Stimulated activated naive CD4-positive, alpha-beta T cell treated with Interleukin-2 at 50 U/mL for 16 hours (primary cell): ENCODE data around the gene HTR3E.

Experiments used
- DNase-seq: peaks from one replicate; lab custom pipeline; 2025; lab: John Stamatoyannopoulos, UW

The HTR3E gene

DNA sequence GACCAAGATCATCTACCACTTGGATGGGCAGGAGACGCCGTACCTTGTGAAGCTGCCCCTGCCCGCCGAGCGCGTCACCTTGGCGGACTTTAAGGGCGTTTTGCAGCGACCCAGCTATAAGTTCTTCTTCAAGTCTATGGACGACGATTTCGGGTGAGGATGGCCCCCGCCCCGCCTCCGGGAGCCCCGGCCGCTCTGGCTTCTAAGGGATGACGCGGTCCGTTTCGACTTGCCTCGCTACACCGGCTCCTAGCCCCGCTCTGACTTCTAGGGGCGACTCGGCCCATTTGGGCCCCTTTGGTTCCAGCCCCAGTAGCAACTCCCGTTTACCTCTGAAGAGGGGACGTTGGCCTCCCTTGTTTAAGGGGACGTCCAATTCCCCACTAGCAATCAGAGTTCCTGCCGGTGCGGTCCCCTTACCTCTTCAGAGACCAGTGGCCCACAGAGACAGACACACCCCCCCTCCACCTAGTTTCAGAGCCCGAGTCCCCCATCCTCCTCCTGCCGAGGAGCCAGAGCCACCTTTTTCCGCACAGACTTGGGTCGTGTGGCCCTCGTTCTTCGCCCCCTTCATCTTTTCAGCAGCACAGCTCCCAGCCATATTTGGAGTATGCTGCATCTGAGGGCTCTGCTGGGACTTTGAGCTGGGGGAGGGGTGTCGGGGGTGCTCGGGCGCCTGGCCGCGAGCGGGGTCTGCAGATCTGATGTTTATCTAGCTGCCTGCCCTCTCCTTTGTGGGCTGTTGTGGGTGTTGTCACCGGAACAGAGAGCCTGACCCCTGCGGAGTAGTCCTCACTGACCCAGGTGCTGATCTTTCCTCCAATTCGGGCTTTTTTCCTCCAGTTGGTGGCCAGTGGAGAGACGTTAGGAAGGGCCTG lies 59.0 kb downstream of the HTR3E start:
- DNase-seq: peak; percentile 52

DNA sequence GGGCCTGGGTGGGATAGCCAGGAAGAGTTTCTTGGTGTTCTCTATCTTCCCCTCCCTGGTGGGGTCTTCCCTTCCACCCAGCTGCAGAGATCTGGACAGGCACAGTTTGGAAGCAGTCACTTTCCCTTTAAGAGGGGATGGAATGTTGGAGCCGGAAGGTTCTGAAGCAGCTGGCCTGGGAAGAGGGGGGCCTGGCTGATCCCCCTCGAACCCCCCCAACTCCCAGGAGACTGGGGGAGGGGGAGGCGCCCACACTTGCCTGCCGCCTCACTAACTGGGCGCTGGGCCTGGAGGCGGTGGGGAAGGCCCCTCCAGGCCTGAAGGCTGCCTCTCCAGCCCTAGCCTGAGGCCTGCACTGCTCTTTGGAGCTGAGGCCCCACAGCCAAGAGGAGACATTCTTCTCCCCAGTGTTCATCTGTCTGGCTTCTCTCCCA lies 59.7 kb downstream of the HTR3E start:
- no peak for DNase-seq
